GM23338 (cell line): ENCODE measurements around the gene OLIG1. TPM values are rescaled to one million over a fixed set of nuclear protein-coding genes. Genes with fewer than 3 reads are reported as not detected.
A peak's percentile ranks its signal among the peaks of the same experiment; 100 is the strongest.

Source experiments
- ATAC-seq: fragments of 200-7000 bp; cut with Tn5 transposase; 3 replicates; pipeline ENCODE4 v1.9.1; 2020
- DNase-seq: peaks from one replicate; pipeline ENCODE4 v3.0.0-alpha.2; 2015; ENCODE audit warnings: low spot score
- H2AFZ ChIP-seq: fragments of 200-600 bp; sonication (generic); 2 replicates; pipeline ENCODE4 v1.8.0; 2016; ENCODE audit warnings: antibody characterized with exemption, mild to moderate bottlenecking, moderate library complexity
- H3F3A ChIP-seq: fragments of 200-600 bp; sonication (generic); replicated peaks from 2 replicates; pipeline ENCODE4 v1.8.0; 2017; ENCODE audit warnings: antibody characterized with exemption, mixed run types, low read depth
- H3K27ac ChIP-seq: fragments of 200-600 bp; sonication (generic); 2 replicates; pipeline ENCODE4 v1.6.1; 2016; ENCODE audit warnings: low read depth
- H3K27me3 ChIP-seq: fragments of 200-600 bp; sonication (generic); 2 replicates; pipeline ENCODE4 v1.8.0; 2016; ENCODE audit warnings: mild to moderate bottlenecking, mixed run types, moderate library complexity; ENCODE audit not compliant: insufficient read depth
- H3K36me3 ChIP-seq: fragments of 200-600 bp; sonication (generic); 2 replicates; pipeline ENCODE4 v1.8.0; 2016; ENCODE audit warnings: mild to moderate bottlenecking; ENCODE audit not compliant: insufficient read depth
- H3K4me1 ChIP-seq: fragments of 200-600 bp; sonication (generic); 2 replicates; pipeline ENCODE4 v1.8.0; 2016; ENCODE audit warnings: mild to moderate bottlenecking, moderate library complexity; ENCODE audit not compliant: insufficient read depth
- H3K4me2 ChIP-seq: fragments of 200-600 bp; sonication (generic); 2 replicates; pipeline ENCODE4 v1.7.1; 2017; ENCODE audit warnings: mixed run types
- H3K4me3 ChIP-seq: fragments of 200-600 bp; sonication (generic); 2 replicates; pipeline ENCODE4 v1.6.1; 2016; ENCODE audit warnings: mixed run types
- H3K79me2 ChIP-seq: fragments of 200-600 bp; sonication (generic); replicated peaks from 2 replicates; pipeline ENCODE4 v1.8.0; 2017; ENCODE audit warnings: mild to moderate bottlenecking; ENCODE audit not compliant: insufficient read depth
- H3K9me2 ChIP-seq: fragments of 200-600 bp; sonication (generic); 2 replicates; pipeline ENCODE4 v1.8.0; 2017; ENCODE audit not compliant: insufficient read depth
- H4K20me1 ChIP-seq: fragments of 200-600 bp; sonication (generic); replicated peaks from 2 replicates; pipeline ENCODE4 v1.8.0; 2017; ENCODE audit warnings: mild to moderate bottlenecking; ENCODE audit not compliant: insufficient read depth
- H3K27ac Mint-ChIP-seq: 2 replicates; pipeline ENCODE4 v1.8.0; 2020; ENCODE audit warnings: inconsistent platforms, mild to moderate bottlenecking, moderate library complexity, mixed read lengths
- H3K27me3 Mint-ChIP-seq: 3 replicates; pipeline ENCODE4 v1.8.0; 2022; ENCODE audit warnings: low read depth, mild to moderate bottlenecking, moderate library complexity, mixed read lengths, inconsistent platforms; ENCODE audit not compliant: insufficient read depth, poor library complexity
- H3K36me3 Mint-ChIP-seq: 3 replicates; pipeline ENCODE4 v1.8.0; 2021; ENCODE audit warnings: low read depth, mild to moderate bottlenecking, inconsistent platforms, moderate library complexity, mixed read lengths
- H3K4me1 Mint-ChIP-seq: 3 replicates; pipeline ENCODE4 v1.8.0; 2020; ENCODE audit warnings: mild to moderate bottlenecking, inconsistent platforms, mixed read lengths
- H3K4me3 Mint-ChIP-seq: 3 replicates; pipeline ENCODE4 v1.8.0; 2021; ENCODE audit warnings: moderate library complexity, mild to moderate bottlenecking, inconsistent platforms, mixed read lengths
- H3K9me3 Mint-ChIP-seq: 3 replicates; pipeline ENCODE4 v1.8.0; 2020; ENCODE audit warnings: moderate library complexity, mild to moderate bottlenecking, inconsistent platforms, mixed read lengths
- CREB1 ChIP-seq: fragments of 250-450 bp; sonication (Bioruptor Pico); IDR thresholded peaks from 2 replicates; pipeline ENCODE4 v1.5.0; 2020; ENCODE audit warnings: low read depth, mild to moderate bottlenecking, moderate library complexity
- CTCF ChIP-seq, 2 experiments: fragments of 200-600 bp in 1 of 2; sonication (generic) in 1 of 2; conservative IDR thresholded peaks; 2 replicates each; pipeline versions ENCODE4 v1.5.1 to v1.6.1; 2016 to 2017; ENCODE audit warnings: antibody characterized with exemption in 2 of 2, low read depth in 2 of 2, mild to moderate bottlenecking in 2 of 2, moderate library complexity in 1 of 2
- ETS1 ChIP-seq: IDR thresholded peaks from 2 replicates; pipeline ENCODE4 v1.6.1; 2016; ENCODE audit warnings: antibody characterized with exemption
- EZH2phosphoT487 ChIP-seq: fragments of 200-600 bp; sonication (generic); IDR thresholded peaks from one replicate; pipeline ENCODE4 v1.8.1; 2018; ENCODE audit warnings: antibody characterized with exemption; ENCODE audit not compliant: unreplicated experiment
- REST ChIP-seq: IDR thresholded peaks from one replicate; pipeline ENCODE4 v1.6.1; 2018; ENCODE audit warnings: antibody characterized with exemption; ENCODE audit not compliant: unreplicated experiment
- STAT1 ChIP-seq: IDR thresholded peaks from one replicate; pipeline ENCODE4 v1.6.1; 2016; ENCODE audit warnings: antibody characterized with exemption; ENCODE audit not compliant: unreplicated experiment
- ZNF114 ChIP-seq: fragments of 250-450 bp; sonication (Bioruptor Pico); IDR thresholded peaks from 2 replicates; pipeline ENCODE4 v1.5.0; 2020; ENCODE audit warnings: mild to moderate bottlenecking, moderate library complexity
- ZNF331 ChIP-seq: fragments of 250-450 bp; sonication (Bioruptor Pico); IDR thresholded peaks from 2 replicates; pipeline ENCODE4 v1.5.0; 2020; ENCODE audit warnings: low read depth, mild to moderate bottlenecking, moderate library complexity
- ZNF462 ChIP-seq: fragments of 250-450 bp; sonication (Bioruptor Pico); IDR thresholded peaks from 2 replicates; pipeline ENCODE4 v1.5.0; 2020; ENCODE audit warnings: mild to moderate bottlenecking, moderate library complexity
- polyA plus RNA-seq: library from polyadenylated mRNA; unstranded; fragments of >200 nt; fragmentation: Nextera tagmentation; extraction: Ambion mirVana; gene quantifications from 2 replicates; pipeline ENCODE4 v1.2.1, GENCODE V29; 2016
- total RNA-seq: library from RNA; depleted of rRNA; stranded (reverse); fragments of >200 nt; shearing (Covaris generic); gene quantifications from 2 replicates; pipeline ENCODE4 v1.2.3, GENCODE V29; 2014

The OLIG1 gene
- total and polyA plus RNA-seq, 2 experiments from 2014 or later, result 0.14 to 0.81 TPM

GRCh38 chr21:33113131-33113530 is 43.2 kb downstream of the OLIG1 start:
- no peaks in the 10 kb centered on the region for H3K36me3 Mint-ChIP-seq
- Histone ChIP-seq H3K27me3 (peaks cover 39% of the 10 kb centered on the region), H3F3A (peaks cover 3% of the 10 kb centered on the region; the same call in 1 of the 2 replicates), H3K79me2 (no peaks in the 10 kb centered on the region), H3K9me2 (no peaks in the 10 kb centered on the region), H3K27ac (no peak overlapping the region), H3K36me3 (no peaks in the 10 kb centered on the region), H3K4me3 (no peak overlapping the region), H4K20me1 (no peaks in the 10 kb centered on the region), H3K4me2 (peak overlapping the region; percentile 52), H2AFZ (peak overlapping the region; percentile 40; the same call in 1 of the 2 replicates), H3K4me1 (peaks cover 74% of the 10 kb centered on the region)
- H3K4me3 Mint-ChIP-seq, result no peak overlapping the region
- ATAC-seq, result no peak
- no peak for TF ChIP-seq ZNF462
- TF ChIP-seq ZNF114 (CRISPR knock-in tag), result no peak
- TF ChIP-seq ZNF331, result no peak
- no peak for TF ChIP-seq CTCF (conservative IDR thresholded peaks at IDR 0.05; ENCODE audit: low read depth in 2 of 2)
- no peak for TF ChIP-seq ETS1
- TF ChIP-seq STAT1, result no peak
- no peak for TF ChIP-seq EZH2phosphoT487
- TF ChIP-seq CREB1 (CRISPR knock-in tag), result no peak
- no peak for TF ChIP-seq REST
- peaks cover 16% of the 10 kb centered on the region for H3K27me3 Mint-ChIP-seq
- no peak overlapping the region for H3K27ac Mint-ChIP-seq
- peaks cover 72% of the 10 kb centered on the region for H3K4me1 Mint-ChIP-seq
- no peaks in the 10 kb centered on the region for H3K9me3 Mint-ChIP-seq
- no peak for DNase-seq
